ENCODE results near the gene KCNC1.

KCNC1 gene

GRCh38 chr11:17716807-17717206, 17.8 kb upstream of the KCNC1 start:
- no peak for DNase-seq

- no peak for DNase-seq
Observed at GRCh38 chr11:17718015-17718414, 16.6 kb upstream of the KCNC1 start.

- DNase-seq: no peak
Observed at GRCh38 chr11:17718510-17718962, 16.0 kb upstream of the KCNC1 start.

GRCh38 chr11:17719028-17719937, 15.3 kb upstream of the KCNC1 start, which contains the start of gene MYOD1:
TSS of gene MYOD1 (plus strand) at chr11:17719571. CDS start at chr11:17719783, 212 bp downstream.
- DNase-seq: no peak

- DNase-seq: no peak
Observed at GRCh38 chr11:17719938-17720795, 14.4 kb upstream of the KCNC1 start.

GRCh38 chr11:17720796-17721171, 13.8 kb upstream of the KCNC1 start:
- no peak for DNase-seq

- DNase-seq: no peak
Observed at GRCh38 chr11:17721242-17721999, 13.2 kb upstream of the KCNC1 start.

GRCh38 chr11:17722000-17722643, 12.5 kb upstream of the KCNC1 start:
- DNase-seq: peak in 1 of 2 experiments; percentile 6

GRCh38 chr11:17724020-17724908, 10.3 kb upstream of the KCNC1 start:
- DNase-seq: no peak

- DNase-seq: no peak
Observed at GRCh38 chr11:17725174-17725573, 9.4 kb upstream of the KCNC1 start.

- no peak for DNase-seq
Observed at GRCh38 chr11:17730137-17730536, 4.4 kb upstream of the KCNC1 start.

- peak; percentile 54 to 73 for DNase-seq
Observed at GRCh38 chr11:17730608-17731462, 3.7 kb upstream of the KCNC1 start.

- no peak for DNase-seq
Observed at GRCh38 chr11:17733261-17733660, 1.3 kb upstream of the KCNC1 start.

- DNase-seq: peak in 1 of 2 experiments; percentile 4
Observed at GRCh38 chr11:17734986-17735817, 621 bp downstream of the KCNC1 start.

GRCh38 chr11:17735818-17736578, 1.4 kb downstream of the KCNC1 start:
- no peak for DNase-seq

GRCh38 chr11:17736579-17736893, 2.0 kb downstream of the KCNC1 start:
- no peak for DNase-seq

- no peak for DNase-seq
Observed at GRCh38 chr11:17736930-17737817, 2.6 kb downstream of the KCNC1 start.

Measured in SW 1271 (cell line).